ENCODE measurements around the gene ACTN2.

DNA sequence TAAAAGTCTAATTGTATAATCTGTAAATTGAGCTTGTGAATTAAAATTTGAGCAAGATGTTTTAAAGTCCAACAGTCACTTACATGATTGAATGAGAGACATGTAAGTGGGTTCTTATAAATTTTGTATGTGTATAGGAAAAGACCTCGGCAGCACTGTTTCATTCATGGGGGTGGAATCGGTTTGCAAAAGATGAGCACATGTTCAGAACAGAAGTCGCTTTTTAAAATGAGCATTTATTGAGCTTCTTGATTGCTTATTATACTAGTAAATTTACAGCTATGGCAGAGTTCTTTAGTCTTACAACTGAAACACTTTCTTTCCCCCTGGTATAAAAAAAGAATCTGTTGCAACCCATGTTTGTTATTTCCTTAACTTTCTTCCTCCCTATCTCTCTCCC is 33.9 kb downstream of the ACTN2 start:
- TF ChIP-seq, protein P1, sequence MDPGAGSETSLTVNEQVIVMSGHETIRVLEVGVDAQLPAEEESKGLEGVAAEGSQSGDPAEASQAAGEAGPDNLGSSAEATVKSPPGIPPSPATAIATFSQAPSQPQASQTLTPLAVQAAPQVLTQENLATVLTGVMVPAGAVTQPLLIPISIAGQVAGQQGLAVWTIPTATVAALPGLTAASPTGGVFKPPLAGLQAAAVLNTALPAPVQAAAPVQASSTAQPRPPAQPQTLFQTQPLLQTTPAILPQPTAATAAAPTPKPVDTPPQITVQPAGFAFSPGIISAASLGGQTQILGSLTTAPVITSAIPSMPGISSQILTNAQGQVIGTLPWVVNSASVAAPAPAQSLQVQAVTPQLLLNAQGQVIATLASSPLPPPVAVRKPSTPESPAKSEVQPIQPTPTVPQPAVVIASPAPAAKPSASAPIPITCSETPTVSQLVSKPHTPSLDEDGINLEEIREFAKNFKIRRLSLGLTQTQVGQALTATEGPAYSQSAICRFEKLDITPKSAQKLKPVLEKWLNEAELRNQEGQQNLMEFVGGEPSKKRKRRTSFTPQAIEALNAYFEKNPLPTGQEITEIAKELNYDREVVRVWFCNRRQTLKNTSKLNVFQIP (CRISPR knock-in tag; IDR thresholded peaks at IDR 0.05; ENCODE audit: borderline replicate concordance, low read depth): no peak
- TF ChIP-seq, protein P2, sequence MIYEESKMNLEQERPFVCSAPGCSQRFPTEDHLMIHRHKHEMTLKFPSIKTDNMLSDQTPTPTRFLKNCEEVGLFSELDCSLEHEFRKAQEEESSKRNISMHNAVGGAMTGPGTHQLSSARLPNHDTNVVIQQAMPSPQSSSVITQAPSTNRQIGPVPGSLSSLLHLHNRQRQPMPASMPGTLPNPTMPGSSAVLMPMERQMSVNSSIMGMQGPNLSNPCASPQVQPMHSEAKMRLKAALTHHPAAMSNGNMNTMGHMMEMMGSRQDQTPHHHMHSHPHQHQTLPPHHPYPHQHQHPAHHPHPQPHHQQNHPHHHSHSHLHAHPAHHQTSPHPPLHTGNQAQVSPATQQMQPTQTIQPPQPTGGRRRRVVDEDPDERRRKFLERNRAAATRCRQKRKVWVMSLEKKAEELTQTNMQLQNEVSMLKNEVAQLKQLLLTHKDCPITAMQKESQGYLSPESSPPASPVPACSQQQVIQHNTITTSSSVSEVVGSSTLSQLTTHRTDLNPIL (CRISPR knock-in tag; IDR thresholded peaks at IDR 0.05; ENCODE audit: low read depth): no peak
- no peak for TF ChIP-seq BACH2 (CRISPR knock-in tag; IDR thresholded peaks at IDR 0.05; ENCODE audit: borderline replicate concordance)
- no peak for TF ChIP-seq ESRRG (CRISPR knock-in tag; IDR thresholded peaks at IDR 0.05)
- TF ChIP-seq OSR1 (CRISPR knock-in tag; IDR thresholded peaks at IDR 0.05): no peak
- TF ChIP-seq RARB (CRISPR knock-in tag; IDR thresholded peaks at IDR 0.05): no peak
